IPS DF 6.9 (cell line): Measurements from ENCODE around the gene RPS6KA2.

Experiments
- DNase-seq: peaks from one replicate; pipeline ENCODE4 v3.0.0-alpha.2; 2013; ENCODE audit warnings: low read depth, low spot score
- H3K27ac ChIP-seq: one replicate; pipeline ENCODE4 v1.5.1; 2013; ENCODE audit warnings: low read length, control low read depth
- H3K27me3 ChIP-seq: 2 replicates; pipeline ENCODE4 v1.6.1; 2013; ENCODE audit warnings: mild to moderate bottlenecking, low read length; ENCODE audit not compliant: control insufficient read depth, insufficient read depth
- H3K36me3 ChIP-seq: 2 replicates; pipeline ENCODE4 v1.6.1; 2013; ENCODE audit warnings: low read length; ENCODE audit not compliant: control insufficient read depth, insufficient read depth
- H3K4me1 ChIP-seq: 2 replicates; pipeline ENCODE4 v1.6.1; 2013; ENCODE audit warnings: low read length; ENCODE audit not compliant: control insufficient read depth, insufficient read depth
- H3K4me3 ChIP-seq: 2 replicates; pipeline ENCODE4 v1.5.1; 2013; ENCODE audit warnings: mild to moderate bottlenecking, low read length
- H3K9me3 ChIP-seq: 2 replicates; pipeline ENCODE4 v1.6.1; 2013; ENCODE audit warnings: low read length, inconsistent platforms; ENCODE audit not compliant: control insufficient read depth, insufficient read depth
- WGBS: extraction: QIAGEN DNeasy Blood & Tissue Kit; methylation state at CpG from one replicate; pipeline ENCODE4 v1.1.7; 2013; ENCODE audit warnings: mixed read lengths, missing lambda C conversion rate; ENCODE audit not compliant: insufficient read length, insufficient coverage; 5-methylcytosine and 5-hydroxymethylcytosine counted together

Gene RPS6KA2

GRCh38 chr6:166624275-166624674, 2.8 kb downstream of the RPS6KA2 start:
- Histone ChIP-seq H3K4me1 (peaks cover 11% of the 10 kb centered on the region), H3K36me3 (no peaks in the 10 kb centered on the region), H3K27me3 (peaks cover 5% of the 10 kb centered on the region; the same call in 1 of the 2 replicates), H3K4me3 (no peak overlapping the region), H3K9me3 (no peaks in the 10 kb centered on the region), H3K27ac (no peak overlapping the region)
- no peak for DNase-seq
- WGBS: no CpG with 5 or more reads among the region's 4 CpGs

GRCh38 chr6:166623318-166623717, 3.7 kb downstream of the RPS6KA2 start:
- no CpG with 5 or more reads among the region's 5 CpGs for WGBS
- H3K36me3 ChIP-seq: no peaks in the 10 kb centered on the region
- H3K9me3 ChIP-seq: no peaks in the 10 kb centered on the region
- no peak for DNase-seq
- peaks cover 5% of the 10 kb centered on the region; the same call in 1 of the 2 replicates for H3K27me3 ChIP-seq
- H3K4me3 ChIP-seq: no peak overlapping the region
- H3K4me1 ChIP-seq: peaks cover 8% of the 10 kb centered on the region
- H3K27ac ChIP-seq: no peak overlapping the region

GRCh38 chr6:166621114-166621540, 5.9 kb downstream of the RPS6KA2 start:
- no peaks in the 10 kb centered on the region for H3K9me3 ChIP-seq
- WGBS: no CpG with 5 or more reads among the region's 6 CpGs
- H3K4me1 ChIP-seq: peaks cover 8% of the 10 kb centered on the region
- H3K4me3 ChIP-seq: no peak overlapping the region
- DNase-seq: no peak
- H3K27me3 ChIP-seq: peaks cover 4% of the 10 kb centered on the region; the same call in 1 of the 2 replicates
- H3K36me3 ChIP-seq: no peaks in the 10 kb centered on the region
- no peak overlapping the region for H3K27ac ChIP-seq

- Histone ChIP-seq H3K4me3 (no peak overlapping the region), H3K27ac (no peak overlapping the region), H3K4me1 (peaks cover 8% of the 10 kb centered on the region), H3K9me3 (no peaks in the 10 kb centered on the region), H3K36me3 (no peaks in the 10 kb centered on the region), H3K27me3 (no peaks in the 10 kb centered on the region)
- no peak for DNase-seq
- no CpG with 5 or more reads among the region's 8 CpGs for WGBS
Observed at GRCh38 chr6:166620478-166621113, 6.5 kb downstream of the RPS6KA2 start.

GRCh38 chr6:166619912-166620311, 7.1 kb downstream of the RPS6KA2 start:
- peaks cover 8% of the 10 kb centered on the region for H3K4me1 ChIP-seq
- H3K36me3 ChIP-seq: no peaks in the 10 kb centered on the region
- no peaks in the 10 kb centered on the region for H3K9me3 ChIP-seq
- H3K27ac ChIP-seq: no peak overlapping the region
- no CpG with 5 or more reads among the region's 3 CpGs for WGBS
- no peak overlapping the region for H3K4me3 ChIP-seq
- no peaks in the 10 kb centered on the region for H3K27me3 ChIP-seq
- DNase-seq: no peak

GRCh38 chr6:166618866-166619761, 7.9 kb downstream of the RPS6KA2 start:
- WGBS: no CpG with 5 or more reads among the region's 27 CpGs
- H3K4me3 ChIP-seq: no peak overlapping the region
- DNase-seq: no peak
- H3K27me3 ChIP-seq: no peaks in the 10 kb centered on the region
- H3K36me3 ChIP-seq: no peaks in the 10 kb centered on the region
- no peaks in the 10 kb centered on the region for H3K9me3 ChIP-seq
- no peak overlapping the region for H3K27ac ChIP-seq
- H3K4me1 ChIP-seq: peaks cover 8% of the 10 kb centered on the region

GRCh38 chr6:166618251-166618650, 8.8 kb downstream of the RPS6KA2 start:
- H3K9me3 ChIP-seq: no peaks in the 10 kb centered on the region
- H3K27me3 ChIP-seq: no peaks in the 10 kb centered on the region
- H3K4me3 ChIP-seq: no peak overlapping the region
- no peak overlapping the region for H3K27ac ChIP-seq
- DNase-seq: no peak
- peaks cover 8% of the 10 kb centered on the region for H3K4me1 ChIP-seq
- no peaks in the 10 kb centered on the region for H3K36me3 ChIP-seq
- no CpG with 5 or more reads among the region's 4 CpGs for WGBS

GRCh38 chr6:166617359-166617758, 9.7 kb downstream of the RPS6KA2 start:
- Histone ChIP-seq H3K9me3 (no peaks in the 10 kb centered on the region), H3K36me3 (no peaks in the 10 kb centered on the region), H3K27ac (no peak overlapping the region), H3K4me1 (peaks cover 8% of the 10 kb centered on the region), H3K27me3 (no peaks in the 10 kb centered on the region), H3K4me3 (no peak overlapping the region)
- WGBS: no CpG with 5 or more reads among the region's 7 CpGs
- DNase-seq: no peak

- Histone ChIP-seq H3K4me1 (peaks cover 6% of the 10 kb centered on the region), H3K36me3 (no peaks in the 10 kb centered on the region), H3K27ac (no peak overlapping the region), H3K4me3 (no peak overlapping the region), H3K9me3 (no peaks in the 10 kb centered on the region), H3K27me3 (no peaks in the 10 kb centered on the region)
- whole genome bisulfite sequencing: no CpG with 5 or more reads among the region's 22 CpGs
- DNase-seq: no peak
Observed at GRCh38 chr6:166616261-166617238, 10.5 kb downstream of the RPS6KA2 start.
